Panc1 (cell line): ENCODE results near the gene CWC27.

Experiments used
- SIN3A ChIP-seq: IDR thresholded peaks from 2 replicates; pipeline ENCODE4 v1.6.1; 2012; ENCODE audit warnings: low read depth, mild to moderate bottlenecking, low read length, moderate library complexity, borderline replicate concordance; ENCODE audit not compliant: insufficient read depth
- TF ChIP-seq, protein P1 (sequence below): fragments of 450-650 bp; IDR thresholded peaks from 2 replicates; pipeline ENCODE4 v1.5.1; 2017; ENCODE audit warnings: mild to moderate bottlenecking

DNA sequence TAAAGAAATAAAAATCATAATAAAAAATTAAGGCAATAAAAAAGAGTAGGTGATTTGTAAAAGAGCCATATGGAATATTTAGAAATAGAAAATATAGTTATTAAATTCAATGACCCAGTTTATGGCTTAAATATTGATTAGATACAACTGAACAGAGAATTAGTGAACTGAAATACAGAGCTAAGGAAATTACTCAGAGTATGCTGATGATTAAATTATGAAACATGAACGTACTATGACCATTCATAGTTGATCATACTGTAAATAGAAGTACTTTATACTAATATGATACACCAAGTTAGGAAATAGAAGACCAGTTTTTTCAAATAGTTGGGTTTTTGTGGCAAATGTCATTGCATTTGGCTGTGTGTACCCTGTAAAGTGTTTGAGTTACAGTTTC, 194.5 kb downstream of the CWC27 start:
- no peak for TF ChIP-seq SIN3A
- TF ChIP-seq, protein P1, sequence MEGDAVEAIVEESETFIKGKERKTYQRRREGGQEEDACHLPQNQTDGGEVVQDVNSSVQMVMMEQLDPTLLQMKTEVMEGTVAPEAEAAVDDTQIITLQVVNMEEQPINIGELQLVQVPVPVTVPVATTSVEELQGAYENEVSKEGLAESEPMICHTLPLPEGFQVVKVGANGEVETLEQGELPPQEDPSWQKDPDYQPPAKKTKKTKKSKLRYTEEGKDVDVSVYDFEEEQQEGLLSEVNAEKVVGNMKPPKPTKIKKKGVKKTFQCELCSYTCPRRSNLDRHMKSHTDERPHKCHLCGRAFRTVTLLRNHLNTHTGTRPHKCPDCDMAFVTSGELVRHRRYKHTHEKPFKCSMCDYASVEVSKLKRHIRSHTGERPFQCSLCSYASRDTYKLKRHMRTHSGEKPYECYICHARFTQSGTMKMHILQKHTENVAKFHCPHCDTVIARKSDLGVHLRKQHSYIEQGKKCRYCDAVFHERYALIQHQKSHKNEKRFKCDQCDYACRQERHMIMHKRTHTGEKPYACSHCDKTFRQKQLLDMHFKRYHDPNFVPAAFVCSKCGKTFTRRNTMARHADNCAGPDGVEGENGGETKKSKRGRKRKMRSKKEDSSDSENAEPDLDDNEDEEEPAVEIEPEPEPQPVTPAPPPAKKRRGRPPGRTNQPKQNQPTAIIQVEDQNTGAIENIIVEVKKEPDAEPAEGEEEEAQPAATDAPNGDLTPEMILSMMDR: no peak
